Cerebellar cortex (tissue), 1 donor: ENCODE data around the gene TRIO.

Experiments used
- DNase-seq: peaks from one replicate; pipeline ENCODE4 v3.0.0-alpha.2; 2015; ENCODE audit warnings: low spot score

Gene TRIO

GRCh38 chr5:14486996-14487896 lies 344.1 kb downstream of the TRIO start:
- no peak for DNase-seq

- DNase-seq, result no peak
Observed at GRCh38 chr5:14487897-14488570, 344.9 kb downstream of the TRIO start.

- peak; percentile 76 for DNase-seq
Observed at GRCh38 chr5:14488709-14489108, 345.6 kb downstream of the TRIO start.

- no peak for DNase-seq
Observed at GRCh38 chr5:14489643-14490042, 346.5 kb downstream of the TRIO start.

- DNase-seq, result no peak
Observed at GRCh38 chr5:14490309-14490711, 347.2 kb downstream of the TRIO start.

- peak; percentile 72 for DNase-seq
Observed at GRCh38 chr5:14491015-14491915, 348.1 kb downstream of the TRIO start.

GRCh38 chr5:14492331-14492964 lies 349.3 kb downstream of the TRIO start:
- no peak for DNase-seq

- DNase-seq, result no peak
Observed at GRCh38 chr5:14495301-14495700, 352.2 kb downstream of the TRIO start.

GRCh38 chr5:14497311-14497710 lies 354.2 kb downstream of the TRIO start:
- DNase-seq, result no peak

- DNase-seq, result peak; percentile 30
Observed at GRCh38 chr5:14501353-14502293, 358.5 kb downstream of the TRIO start.

- DNase-seq, result no peak
Observed at GRCh38 chr5:14502294-14502690, 359.1 kb downstream of the TRIO start.

- no peak for DNase-seq
Observed at GRCh38 chr5:14503017-14503680, 360.0 kb downstream of the TRIO start.

- DNase-seq, result no peak
Observed at GRCh38 chr5:14503681-14504331, 360.7 kb downstream of the TRIO start.

- DNase-seq, result no peak
Observed at GRCh38 chr5:14504332-14504727, 361.2 kb downstream of the TRIO start.

GRCh38 chr5:14504816-14505215 lies 361.7 kb downstream of the TRIO start:
- DNase-seq, result no peak

- no peak for DNase-seq
Observed at GRCh38 chr5:14505310-14506139, 362.4 kb downstream of the TRIO start.

GRCh38 chr5:14506140-14506538 lies 363.0 kb downstream of the TRIO start:
- no peak for DNase-seq

- DNase-seq, result no peak
Observed at GRCh38 chr5:14506661-14507060, 363.5 kb downstream of the TRIO start.
